DOHH2 (cell line): Measurements from ENCODE around the gene PLCB4.

Experiments used
- H3F3A ChIP-seq: fragments of 200-600 bp; sonication (generic), shearing (Covaris generic); 2 replicates; pipeline ENCODE4 v1.6.0; 2016; ENCODE audit warnings: antibody characterized with exemption, mild to moderate bottlenecking; ENCODE audit not compliant: control insufficient read depth, insufficient read depth
- H3K27ac ChIP-seq: fragments of 200-600 bp; sonication (generic); 2 replicates; pipeline ENCODE4 v1.5.1; 2014; ENCODE audit warnings: low read depth, mild to moderate bottlenecking, low read length, moderate library complexity
- H3K27me3 ChIP-seq: fragments of 200-600 bp; sonication (generic); 2 replicates; pipeline ENCODE4 v1.6.1; 2014; ENCODE audit warnings: mild to moderate bottlenecking, low read length, mixed read lengths; ENCODE audit not compliant: control insufficient read depth
- H3K36me3 ChIP-seq: fragments of 200-600 bp; sonication (generic); 2 replicates; pipeline ENCODE4 v1.6.1; 2014; ENCODE audit warnings: mild to moderate bottlenecking, low read length, moderate library complexity, mixed read lengths; ENCODE audit not compliant: control insufficient read depth
- H3K4me1 ChIP-seq: fragments of 200-600 bp; sonication (generic); 2 replicates; pipeline ENCODE4 v1.6.1; 2014; ENCODE audit warnings: mild to moderate bottlenecking, low read length, mixed read lengths; ENCODE audit not compliant: control insufficient read depth
- H3K4me2 ChIP-seq: fragments of 200-600 bp; sonication (generic); 2 replicates; pipeline ENCODE4 v1.6.0; 2014; ENCODE audit warnings: mild to moderate bottlenecking, low read length, moderate library complexity
- H3K4me3 ChIP-seq: fragments of 200-600 bp; sonication (generic); 2 replicates; pipeline ENCODE4 v1.5.1; 2014; ENCODE audit warnings: mild to moderate bottlenecking, low read length, mixed read lengths
- H3K79me2 ChIP-seq: fragments of 200-600 bp; sonication (generic); 2 replicates; pipeline ENCODE4 v1.6.1; 2014; ENCODE audit warnings: mild to moderate bottlenecking, low read length, mixed read lengths; ENCODE audit not compliant: control insufficient read depth
- H3K9me2 ChIP-seq: fragments of 200-600 bp; sonication (generic); replicated peaks from 2 replicates; pipeline ENCODE4 v1.6.1; 2014; ENCODE audit warnings: mild to moderate bottlenecking, low read length, mixed read lengths; ENCODE audit not compliant: control insufficient read depth
- H3K9me3 ChIP-seq: fragments of 200-600 bp; sonication (generic); 2 replicates; pipeline ENCODE4 v1.6.1; 2014; ENCODE audit warnings: antibody characterized with exemption, low read length, mixed read lengths; ENCODE audit not compliant: control insufficient read depth, insufficient read depth
- H4K20me1 ChIP-seq: fragments of 200-600 bp; sonication (generic); 2 replicates; pipeline ENCODE4 v1.6.0; 2014; ENCODE audit warnings: low read depth, mild to moderate bottlenecking, antibody characterized with exemption, low read length, moderate library complexity; ENCODE audit not compliant: control insufficient read depth, insufficient read depth
- CTCF ChIP-seq: fragments of 200-600 bp; sonication (generic); IDR thresholded peaks from one replicate; pipeline ENCODE4 v1.5.1; 2014; ENCODE audit warnings: antibody characterized with exemption, mild to moderate bottlenecking, low read depth, low read length; ENCODE audit not compliant: poor library complexity, severe bottlenecking
- EZH2phosphoT487 ChIP-seq: fragments of 200-600 bp; sonication (generic); IDR thresholded peaks from 2 replicates; pipeline ENCODE4 v1.6.1; 2017; ENCODE audit warnings: borderline replicate concordance, mild to moderate bottlenecking, antibody characterized with exemption, low read length, moderate library complexity, mixed read lengths

Gene PLCB4

GRCh38 chr20:9235518-9235917, 166.6 kb downstream of the PLCB4 start:
- TF ChIP-seq CTCF: no peak
- TF ChIP-seq EZH2phosphoT487: no peak
- H3K4me2 ChIP-seq: no peak overlapping the region

GRCh38 chr20:9236458-9236857, 167.6 kb downstream of the PLCB4 start:
- no peaks in the 10 kb centered on the region for H3K9me3 ChIP-seq
- no peaks in the 10 kb centered on the region for H3K9me2 ChIP-seq
- no peak overlapping the region for H3K27ac ChIP-seq
- no peaks in the 10 kb centered on the region for H3K36me3 ChIP-seq
- H3K4me2 ChIP-seq: no peak overlapping the region
- H4K20me1 ChIP-seq: no peaks in the 10 kb centered on the region
- TF ChIP-seq CTCF (no peak), EZH2phosphoT487 (no peak)
- H3K79me2 ChIP-seq: no peaks in the 10 kb centered on the region
- no peaks in the 10 kb centered on the region for H3K27me3 ChIP-seq
- no peaks in the 10 kb centered on the region for H3F3A ChIP-seq
- H3K4me3 ChIP-seq: no peak overlapping the region
- H3K4me1 ChIP-seq: no peaks in the 10 kb centered on the region

More at GRCh38 chr20:9235518-9235917, 166.6 kb downstream of the PLCB4 start:
- no peaks in the 10 kb centered on the region for H3K9me2 ChIP-seq
- no peaks in the 10 kb centered on the region for H3K79me2 ChIP-seq
- H3K36me3 ChIP-seq: no peaks in the 10 kb centered on the region
- H3K4me3 ChIP-seq: no peak overlapping the region
- no peaks in the 10 kb centered on the region for H3K27me3 ChIP-seq
- H3K27ac ChIP-seq: no peak overlapping the region
- no peaks in the 10 kb centered on the region for H3K9me3 ChIP-seq
- H3K4me1 ChIP-seq: no peaks in the 10 kb centered on the region
- no peaks in the 10 kb centered on the region for H3F3A ChIP-seq
- no peaks in the 10 kb centered on the region for H4K20me1 ChIP-seq

GRCh38 chr20:9241232-9241692, 172.4 kb downstream of the PLCB4 start:
- Histone ChIP-seq H4K20me1 (no peaks in the 10 kb centered on the region), H3K4me2 (no peak overlapping the region), H3K79me2 (no peaks in the 10 kb centered on the region), H3K4me1 (no peaks in the 10 kb centered on the region), H3K36me3 (no peaks in the 10 kb centered on the region), H3K27ac (no peak overlapping the region), H3K9me3 (no peaks in the 10 kb centered on the region), H3F3A (no peaks in the 10 kb centered on the region), H3K9me2 (no peaks in the 10 kb centered on the region), H3K27me3 (no peaks in the 10 kb centered on the region), H3K4me3 (no peak overlapping the region)
- TF ChIP-seq EZH2phosphoT487 (no peak), CTCF (no peak)
